ENCODE measurements around the gene TAF1A. TPM values are rescaled to one million over a fixed set of nuclear protein-coding genes. Genes with fewer than 3 reads are reported as not detected.

Gene TAF1A
- total RNA-seq, 2 donors from 2014 or later, result 8.5 to 12.6 TPM

DNA sequence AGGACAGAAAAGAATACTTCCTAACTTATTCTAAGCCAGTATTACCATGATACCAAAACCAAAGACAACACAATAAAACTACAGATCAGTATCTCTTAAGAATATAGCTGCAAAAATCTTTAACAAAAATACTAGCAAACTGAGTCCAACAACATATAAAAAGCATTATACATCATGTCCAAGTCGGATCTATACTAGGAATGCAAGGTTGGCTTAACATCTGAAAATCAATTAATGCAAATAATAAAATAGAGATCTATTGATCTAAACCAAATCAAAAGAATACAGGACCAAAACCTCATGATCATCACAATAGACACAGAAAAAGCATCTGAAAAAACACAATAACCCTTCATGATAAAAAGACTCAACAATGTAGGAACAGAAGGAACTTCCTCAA, 18.9 kb downstream of the TAF1A start:
- Histone ChIP-seq H3K27me3 (replicated peaks; ENCODE audit: insufficient read depth) (no peaks in the 10 kb centered on the region), H3K27ac (no peak overlapping the region), H3K36me3 (no peaks in the 10 kb centered on the region), H3K4me1 (replicated peaks) (no peaks in the 10 kb centered on the region), H3K9me3 (no peaks in the 10 kb centered on the region), H3K4me3 (no peak overlapping the region)
- no peak for TF ChIP-seq POLR2AphosphoS5 (IDR thresholded peaks at IDR 0.05)
- TF ChIP-seq, protein P1, sequence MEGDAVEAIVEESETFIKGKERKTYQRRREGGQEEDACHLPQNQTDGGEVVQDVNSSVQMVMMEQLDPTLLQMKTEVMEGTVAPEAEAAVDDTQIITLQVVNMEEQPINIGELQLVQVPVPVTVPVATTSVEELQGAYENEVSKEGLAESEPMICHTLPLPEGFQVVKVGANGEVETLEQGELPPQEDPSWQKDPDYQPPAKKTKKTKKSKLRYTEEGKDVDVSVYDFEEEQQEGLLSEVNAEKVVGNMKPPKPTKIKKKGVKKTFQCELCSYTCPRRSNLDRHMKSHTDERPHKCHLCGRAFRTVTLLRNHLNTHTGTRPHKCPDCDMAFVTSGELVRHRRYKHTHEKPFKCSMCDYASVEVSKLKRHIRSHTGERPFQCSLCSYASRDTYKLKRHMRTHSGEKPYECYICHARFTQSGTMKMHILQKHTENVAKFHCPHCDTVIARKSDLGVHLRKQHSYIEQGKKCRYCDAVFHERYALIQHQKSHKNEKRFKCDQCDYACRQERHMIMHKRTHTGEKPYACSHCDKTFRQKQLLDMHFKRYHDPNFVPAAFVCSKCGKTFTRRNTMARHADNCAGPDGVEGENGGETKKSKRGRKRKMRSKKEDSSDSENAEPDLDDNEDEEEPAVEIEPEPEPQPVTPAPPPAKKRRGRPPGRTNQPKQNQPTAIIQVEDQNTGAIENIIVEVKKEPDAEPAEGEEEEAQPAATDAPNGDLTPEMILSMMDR (IDR thresholded peaks at IDR 0.05), result no peak
- no peak for TF ChIP-seq POLR2A (IDR thresholded peaks at IDR 0.05)
- intact Hi-C loops (cut with DNase I), result no loop called here
- no peak for DNase-seq (ENCODE audit: low spot score)
- 82% methylated on average over 1 of the region's 1 CpG for WGBS

DNA sequence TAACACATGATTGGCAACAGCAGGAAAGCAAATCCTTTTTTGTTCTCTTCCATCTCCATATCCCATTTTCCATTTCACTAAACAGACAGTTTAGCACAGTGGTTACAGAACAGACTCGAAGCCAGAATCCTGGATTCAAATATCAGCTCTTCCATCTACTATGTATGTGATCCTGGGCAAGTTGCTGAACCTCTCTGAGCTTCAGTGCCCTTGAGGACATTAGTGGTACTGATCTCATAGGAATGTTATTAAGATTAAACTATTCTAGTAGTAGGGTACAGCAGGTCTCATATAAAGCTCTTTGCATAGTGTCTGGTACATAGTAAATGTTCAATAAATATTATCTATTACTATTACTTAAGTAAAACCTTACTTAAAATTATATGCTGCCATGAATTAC, 28.1 kb downstream of the TAF1A start:
- no peak for DNase-seq (ENCODE audit: low spot score)
- H3K9me3 ChIP-seq, result no peaks in the 10 kb centered on the region
- H3K36me3 ChIP-seq, result no peaks in the 10 kb centered on the region
- H3K27ac ChIP-seq, result no peak overlapping the region
- no peaks in the 10 kb centered on the region for H3K27me3 ChIP-seq (replicated peaks; ENCODE audit: insufficient read depth)
- no peak overlapping the region for H3K4me3 ChIP-seq
- intact Hi-C loops (cut with DNase I), result no loop called here
- no peaks in the 10 kb centered on the region for H3K4me1 ChIP-seq (replicated peaks)
- WGBS, result 94% methylated on average over 1 of the region's 1 CpG
- TF ChIP-seq POLR2A (IDR thresholded peaks at IDR 0.05), result no peak
- TF ChIP-seq, protein P1 (IDR thresholded peaks at IDR 0.05), result no peak
- TF ChIP-seq POLR2AphosphoS5 (IDR thresholded peaks at IDR 0.05), result no peak

DNA sequence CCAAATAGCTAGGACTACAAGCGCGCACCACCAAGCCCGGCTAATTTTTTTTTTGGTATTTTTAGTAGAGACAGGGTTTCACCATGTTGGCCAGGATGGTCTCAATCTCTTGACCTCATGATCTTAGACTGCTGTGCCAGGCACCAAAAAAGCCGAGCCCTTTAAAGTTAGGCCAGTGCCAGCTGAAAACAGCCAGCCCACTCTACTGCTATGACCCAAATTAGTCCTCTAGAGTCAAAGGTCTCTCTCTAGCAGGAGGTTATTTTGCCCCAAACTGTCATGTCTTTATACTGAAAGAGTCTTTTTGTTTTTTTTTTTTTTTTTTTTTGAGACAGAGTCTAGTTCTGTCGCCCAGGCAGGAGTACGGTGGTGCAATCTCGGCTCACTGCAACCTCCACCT, 32.2 kb downstream of the TAF1A start:
- Histone ChIP-seq H3K36me3 (no peaks in the 10 kb centered on the region), H3K27me3 (replicated peaks; ENCODE audit: insufficient read depth) (no peaks in the 10 kb centered on the region), H3K9me3 (no peaks in the 10 kb centered on the region), H3K27ac (no peak overlapping the region), H3K4me1 (replicated peaks) (no peaks in the 10 kb centered on the region), H3K4me3 (no peak overlapping the region)
- TF ChIP-seq, protein P1 (IDR thresholded peaks at IDR 0.05), result no peak
- TF ChIP-seq POLR2A (IDR thresholded peaks at IDR 0.05), result no peak
- no peak for TF ChIP-seq POLR2AphosphoS5 (IDR thresholded peaks at IDR 0.05)
- intact Hi-C loops (cut with DNase I), result no loop called here
- DNase-seq (ENCODE audit: low spot score), result no peak
- 97% methylated on average over 7 of the region's 7 CpGs for WGBS

DNA sequence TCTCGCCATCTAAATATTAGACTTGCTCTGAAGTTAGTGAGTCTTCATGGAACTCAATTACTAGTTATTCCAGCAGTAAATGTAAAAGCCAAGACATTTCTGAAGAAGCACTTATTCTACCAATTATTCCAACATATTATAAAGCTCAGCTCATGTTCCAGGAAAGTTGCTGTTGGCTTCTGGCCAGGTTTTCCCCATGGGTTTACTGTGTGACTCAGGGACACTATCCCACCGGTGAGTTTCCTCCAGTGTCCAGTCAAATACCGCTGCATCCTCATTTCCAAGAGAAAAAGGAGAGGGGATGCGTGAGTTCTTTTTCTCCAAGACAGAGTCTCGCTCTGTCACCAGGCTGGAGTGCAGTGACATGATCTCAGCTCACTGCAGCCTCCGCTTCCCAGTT, 32.6 kb downstream of the TAF1A start:
- DNase-seq (ENCODE audit: low spot score), result no peak
- TF ChIP-seq, protein P1 (IDR thresholded peaks at IDR 0.05), result no peak
- TF ChIP-seq POLR2AphosphoS5 (IDR thresholded peaks at IDR 0.05), result no peak
- TF ChIP-seq POLR2A (IDR thresholded peaks at IDR 0.05), result no peak
- Histone ChIP-seq H3K27me3 (replicated peaks; ENCODE audit: insufficient read depth) (no peaks in the 10 kb centered on the region), H3K4me3 (no peak overlapping the region), H3K4me1 (replicated peaks) (no peaks in the 10 kb centered on the region), H3K36me3 (no peaks in the 10 kb centered on the region), H3K9me3 (no peaks in the 10 kb centered on the region), H3K27ac (no peak overlapping the region)
- intact Hi-C loops (cut with DNase I), result no loop called here
- 75% methylated on average over 6 of the region's 6 CpGs for WGBS

DNA sequence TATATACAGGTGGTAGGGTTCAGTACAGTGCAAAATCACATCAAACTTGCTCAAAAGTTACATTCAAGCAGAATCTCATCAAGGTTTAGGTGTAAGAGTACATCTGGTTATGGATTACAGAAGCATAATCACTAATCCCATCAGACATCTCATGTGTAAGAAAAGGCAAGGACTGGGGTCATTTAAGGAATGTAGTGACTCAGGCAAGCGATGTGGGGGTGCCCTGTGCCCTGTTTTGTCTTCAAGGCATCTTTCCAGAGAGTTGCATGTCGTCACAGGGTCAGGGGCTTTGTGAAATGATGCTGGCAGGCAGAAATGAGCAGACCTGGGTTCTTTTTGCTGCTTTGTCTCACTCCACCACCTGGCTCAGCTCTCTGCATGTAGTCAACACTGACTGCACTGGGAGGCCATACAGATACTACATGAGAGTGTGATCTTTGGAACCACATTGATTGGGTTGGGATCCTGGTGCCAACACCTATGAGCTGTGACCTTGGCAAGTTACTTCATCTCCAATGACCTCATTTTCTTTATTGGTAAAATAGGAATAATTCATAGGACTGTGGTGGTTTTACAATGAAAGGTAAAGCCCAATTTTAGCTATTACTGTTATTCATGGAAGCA, 33.6 kb downstream of the TAF1A start:
- Histone ChIP-seq H3K27me3 (replicated peaks; ENCODE audit: insufficient read depth) (no peaks in the 10 kb centered on the region), H3K36me3 (no peaks in the 10 kb centered on the region), H3K9me3 (no peaks in the 10 kb centered on the region), H3K4me3 (no peak overlapping the region), H3K27ac (no peak overlapping the region), H3K4me1 (replicated peaks) (no peaks in the 10 kb centered on the region)
- WGBS, result 89% methylated on average over 2 of the region's 2 CpGs
- intact Hi-C loops (cut with DNase I), result no loop called here
- TF ChIP-seq, protein P1 (IDR thresholded peaks at IDR 0.05), result no peak
- TF ChIP-seq POLR2AphosphoS5 (IDR thresholded peaks at IDR 0.05) (no peak), POLR2A (IDR thresholded peaks at IDR 0.05) (no peak)
- no peak for DNase-seq (ENCODE audit: low spot score)
